ENCODE results near the gene FRAS1.

- no peak for TF ChIP-seq TAF1 (IDR thresholded peaks at IDR 0.05; ENCODE audit: low read depth, low read length)
- no peak for TF ChIP-seq POLR2AphosphoS5 (IDR thresholded peaks at IDR 0.05; ENCODE audit: low read depth, low read length)
- no peak for TF ChIP-seq POLR2A (IDR thresholded peaks at IDR 0.05; ENCODE audit: low read depth, low read length)
- TF ChIP-seq PAX5 (IDR thresholded peaks at IDR 0.05; ENCODE audit: insufficient read depth, low read length, severe bottlenecking), result no peak
Measured at GRCh38 chr4:78493731-78494130, 436.6 kb downstream of the FRAS1 start.

Measured in GM12891 (cell line).